ENCODE data around the gene HBG1. TPM values are rescaled to one million over a fixed set of nuclear protein-coding genes. Genes with fewer than 3 reads are reported as not detected.

The HBG1 gene
- total RNA-seq, 1 donor from 2014 or later = not detected

GRCh38 chr11:5288108-5288905 lies 38.6 kb upstream of the HBG1 start:
- Histone ChIP-seq H3K27me3 (ENCODE audit: insufficient read depth, low read length) (no peaks in the 10 kb centered on the region), H3K9me3 (ENCODE audit: insufficient read depth, low read depth, low read length) (no peaks in the 10 kb centered on the region), H3K27ac (ENCODE audit: low read depth, low read length) (no peak overlapping the region), H3K4me1 (ENCODE audit: insufficient read depth, low read length) (peaks cover 11% of the 10 kb centered on the region), H3K79me2 (ENCODE audit: insufficient read depth, low read length) (no peaks in the 10 kb centered on the region), H3K4me3 (ENCODE audit: insufficient read depth, low read depth, low read length) (no peak overlapping the region), H3K36me3 (ENCODE audit: insufficient read depth, low read length) (no peaks in the 10 kb centered on the region), H3K9ac (ENCODE audit: low read length) (no peak overlapping the region), H4K20me1 (ENCODE audit: insufficient read depth, low read length) (no peaks in the 10 kb centered on the region), H3K4me2 (ENCODE audit: low read length) (no peak overlapping the region), H2AFZ (ENCODE audit: low read depth, low read length) (no peak overlapping the region)
- TF ChIP-seq CTCF (IDR thresholded peaks at IDR 0.05; ENCODE audit: insufficient read depth, low read depth, low read length) (no peak), EZH2 (IDR thresholded peaks at IDR 0.05; ENCODE audit: insufficient read depth, low read length) (no peak)
- Mint-ChIP-seq H3K27me3 (ENCODE audit: low read depth, unreplicated experiment) (no peaks in the 10 kb centered on the region), H3K27ac (ENCODE audit: unreplicated experiment) (peak overlapping the region; percentile 9), H3K9me3 (ENCODE audit: unreplicated experiment) (peaks cover under 1% of the 10 kb centered on the region), H3K4me1 (ENCODE audit: low read depth, unreplicated experiment) (peaks cover 12% of the 10 kb centered on the region), H3K36me3 (ENCODE audit: low read depth, unreplicated experiment) (no peaks in the 10 kb centered on the region), H3K4me3 (ENCODE audit: unreplicated experiment) (no peak overlapping the region)
- no peak for DNase-seq (ENCODE audit: low read depth)
- FAIRE-seq = no peak

DNA sequence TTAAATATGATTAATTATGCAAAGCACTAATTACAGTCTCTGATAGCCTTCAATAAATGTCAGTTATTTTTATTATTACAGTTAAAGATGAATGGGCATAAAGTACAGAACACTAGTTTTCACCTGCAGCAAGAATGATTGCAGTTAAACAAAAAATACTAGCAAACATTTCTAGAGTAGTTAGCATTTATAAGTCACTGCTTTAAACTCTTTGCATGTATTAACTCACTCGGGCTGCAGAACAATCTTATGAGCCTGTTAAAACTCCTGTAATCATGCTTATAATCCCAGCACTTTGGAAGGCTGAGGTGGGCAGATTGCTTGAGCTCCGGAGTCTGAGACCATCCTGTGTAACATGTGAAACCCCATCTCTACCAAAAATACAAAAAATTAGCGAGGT lies 37.2 kb upstream of the HBG1 start:
- no peak for TF ChIP-seq CTCF (IDR thresholded peaks at IDR 0.05; ENCODE audit: insufficient read depth, low read depth, low read length)
- no peak for TF ChIP-seq EZH2 (IDR thresholded peaks at IDR 0.05; ENCODE audit: insufficient read depth, low read length)
- Histone ChIP-seq H3K36me3 (ENCODE audit: insufficient read depth, low read length) (no peaks in the 10 kb centered on the region), H2AFZ (ENCODE audit: low read depth, low read length) (no peak overlapping the region), H3K4me1 (ENCODE audit: insufficient read depth, low read length) (peaks cover 11% of the 10 kb centered on the region), H3K79me2 (ENCODE audit: insufficient read depth, low read length) (no peaks in the 10 kb centered on the region), H3K27ac (ENCODE audit: low read depth, low read length) (no peak overlapping the region), H4K20me1 (ENCODE audit: insufficient read depth, low read length) (no peaks in the 10 kb centered on the region), H3K4me3 (ENCODE audit: insufficient read depth, low read depth, low read length) (no peak overlapping the region), H3K27me3 (ENCODE audit: insufficient read depth, low read length) (no peaks in the 10 kb centered on the region), H3K9me3 (ENCODE audit: insufficient read depth, low read depth, low read length) (no peaks in the 10 kb centered on the region), H3K4me2 (ENCODE audit: low read length) (no peak overlapping the region), H3K9ac (ENCODE audit: low read length) (no peak overlapping the region)
- no peak overlapping the region for H3K4me3 Mint-ChIP-seq (ENCODE audit: unreplicated experiment)
- H3K36me3 Mint-ChIP-seq (ENCODE audit: low read depth, unreplicated experiment) = no peaks in the 10 kb centered on the region
- DNase-seq (ENCODE audit: low read depth) = no peak
- H3K27ac Mint-ChIP-seq (ENCODE audit: unreplicated experiment) = no peak overlapping the region
- H3K9me3 Mint-ChIP-seq (ENCODE audit: unreplicated experiment) = no peaks in the 10 kb centered on the region
- no peak for FAIRE-seq
- H3K27me3 Mint-ChIP-seq (ENCODE audit: low read depth, unreplicated experiment) = no peaks in the 10 kb centered on the region
- peaks cover 12% of the 10 kb centered on the region for H3K4me1 Mint-ChIP-seq (ENCODE audit: low read depth, unreplicated experiment)

DNA sequence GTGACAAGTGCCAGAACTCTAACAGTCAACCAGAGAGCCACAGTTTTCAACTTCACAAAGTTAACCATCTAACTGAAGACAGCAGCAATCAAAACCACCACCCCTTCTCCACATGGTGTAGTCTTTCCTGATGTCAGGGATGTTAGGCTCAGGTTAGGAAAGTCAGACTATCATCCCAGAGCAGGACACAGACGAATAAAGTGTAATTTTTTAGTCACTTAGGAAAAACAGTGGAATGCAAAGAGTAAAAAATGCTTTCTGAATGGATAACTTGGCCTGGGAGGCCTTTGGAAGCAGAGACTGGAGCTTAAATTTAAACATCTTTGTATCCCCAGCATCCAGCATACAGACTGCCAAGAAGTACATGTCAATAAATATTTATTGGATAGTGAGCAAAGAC lies 36.7 kb upstream of the HBG1 start:
- Histone ChIP-seq H3K9ac (ENCODE audit: low read length) (no peak overlapping the region), H3K27ac (ENCODE audit: low read depth, low read length) (no peak overlapping the region), H3K79me2 (ENCODE audit: insufficient read depth, low read length) (no peaks in the 10 kb centered on the region), H3K36me3 (ENCODE audit: insufficient read depth, low read length) (no peaks in the 10 kb centered on the region), H3K4me1 (ENCODE audit: insufficient read depth, low read length) (peaks cover 11% of the 10 kb centered on the region), H3K27me3 (ENCODE audit: insufficient read depth, low read length) (no peaks in the 10 kb centered on the region), H3K4me2 (ENCODE audit: low read length) (no peak overlapping the region), H3K9me3 (ENCODE audit: insufficient read depth, low read depth, low read length) (no peaks in the 10 kb centered on the region), H4K20me1 (ENCODE audit: insufficient read depth, low read length) (no peaks in the 10 kb centered on the region), H3K4me3 (ENCODE audit: insufficient read depth, low read depth, low read length) (no peak overlapping the region), H2AFZ (ENCODE audit: low read depth, low read length) (no peak overlapping the region)
- Mint-ChIP-seq H3K36me3 (ENCODE audit: low read depth, unreplicated experiment) (no peaks in the 10 kb centered on the region), H3K27me3 (ENCODE audit: low read depth, unreplicated experiment) (no peaks in the 10 kb centered on the region), H3K9me3 (ENCODE audit: unreplicated experiment) (no peaks in the 10 kb centered on the region), H3K4me1 (ENCODE audit: low read depth, unreplicated experiment) (peaks cover 12% of the 10 kb centered on the region), H3K27ac (ENCODE audit: unreplicated experiment) (no peak overlapping the region), H3K4me3 (ENCODE audit: unreplicated experiment) (no peak overlapping the region)
- DNase-seq (ENCODE audit: low read depth) (no peak), FAIRE-seq (no peak)
- no peak for TF ChIP-seq CTCF (IDR thresholded peaks at IDR 0.05; ENCODE audit: insufficient read depth, low read depth, low read length)
- TF ChIP-seq EZH2 (IDR thresholded peaks at IDR 0.05; ENCODE audit: insufficient read depth, low read length) = no peak

All from astrocyte (in vitro differentiated cells and primary cell).